ENCODE measurements around the gene SFXN1.

The SFXN1 gene

GRCh38 chr5:175466700-175467318, 11.6 kb upstream of the SFXN1 start:
- no peak for DNase-seq

- no peak for DNase-seq
Measured at GRCh38 chr5:175467983-175468690, 10.2 kb upstream of the SFXN1 start.

- no peak for DNase-seq
Measured at GRCh38 chr5:175468892-175469291, 9.5 kb upstream of the SFXN1 start.

- no peak for DNase-seq
Measured at GRCh38 chr5:175469916-175470315, 8.4 kb upstream of the SFXN1 start.

GRCh38 chr5:175470781-175471180, 7.6 kb upstream of the SFXN1 start:
- DNase-seq: no peak

- DNase-seq: no peak
Measured at GRCh38 chr5:175471196-175471595, 7.2 kb upstream of the SFXN1 start.

- DNase-seq: no peak
Measured at GRCh38 chr5:175471628-175472027, 6.7 kb upstream of the SFXN1 start.

GRCh38 chr5:175472378-175472777, 6.0 kb upstream of the SFXN1 start:
- DNase-seq: no peak

GRCh38 chr5:175475248-175475647, 3.1 kb upstream of the SFXN1 start:
- DNase-seq: no peak

GRCh38 chr5:175477440-175477839, 920 bp upstream of the SFXN1 start:
- no peak for DNase-seq

- DNase-seq: no peak
Measured at GRCh38 chr5:175478008-175478383, 364 bp upstream of the SFXN1 start.

- no peak for DNase-seq
Measured at GRCh38 chr5:175479125-175479881, 943 bp downstream of the SFXN1 start.

- no peak for DNase-seq
Measured at GRCh38 chr5:175483337-175483736, 5.0 kb downstream of the SFXN1 start.

GRCh38 chr5:175484322-175484721, 6.0 kb downstream of the SFXN1 start:
- DNase-seq: no peak

GRCh38 chr5:175484829-175485228, 6.5 kb downstream of the SFXN1 start:
- no peak for DNase-seq

- DNase-seq: no peak
Measured at GRCh38 chr5:175485631-175486030, 7.3 kb downstream of the SFXN1 start.

GRCh38 chr5:175487514-175488222, 9.3 kb downstream of the SFXN1 start:
- no peak for DNase-seq

- no peak for DNase-seq
Measured at GRCh38 chr5:175489693-175490443, 11.5 kb downstream of the SFXN1 start.

- no peak for DNase-seq
Measured at GRCh38 chr5:175491223-175491622, 12.9 kb downstream of the SFXN1 start.

- DNase-seq: no peak
Measured at GRCh38 chr5:175493260-175493659, 14.9 kb downstream of the SFXN1 start.

GRCh38 chr5:175493726-175494125, 15.4 kb downstream of the SFXN1 start:
- DNase-seq: no peak

- DNase-seq: no peak
Measured at GRCh38 chr5:175494264-175495183, 16.2 kb downstream of the SFXN1 start.
